A549 (cell line): Measurements from ENCODE around the gene HOMER3.

Experiments
- BCL3 ChIP-seq: fragments of >200 bp; sonication (Bioruptor Twin); formaldehyde crosslinking; IDR thresholded peaks from 3 replicates; pipeline ENCODE4 v1.6.1; 2016
- CTCF ChIP-seq: fragments of >200 bp; sonication (Bioruptor Twin); formaldehyde crosslinking; IDR thresholded peaks from 3 replicates; pipeline ENCODE4 v1.5.1; 2016
- JUNB ChIP-seq: fragments of >200 bp; sonication (Bioruptor Twin); formaldehyde crosslinking; IDR thresholded peaks from 2 replicates; pipeline ENCODE4 v1.6.1; 2016
- MAFK ChIP-seq: fragments of 450-650 bp; IDR thresholded peaks from 2 replicates; pipeline ENCODE4 v1.6.1; 2014; ENCODE audit not compliant: partially characterized antibody
- POLR2A ChIP-seq: IDR thresholded peaks from 2 replicates; pipeline ENCODE4 v1.6.1; 2012; ENCODE audit warnings: mild to moderate bottlenecking, low read length
- SMC3 ChIP-seq: fragments of >200 bp; sonication (Bioruptor Twin); formaldehyde crosslinking; IDR thresholded peaks from 3 replicates; pipeline ENCODE4 v1.6.1; 2018; ENCODE audit warnings: inconsistent platforms
- ZFP36 ChIP-seq: fragments of 450-650 bp; IDR thresholded peaks from 2 replicates; pipeline ENCODE4 v1.6.1; 2014; ENCODE audit warnings: borderline replicate concordance; ENCODE audit not compliant: partially characterized antibody
- TF ChIP-seq, protein P1 (sequence below): IDR thresholded peaks from 2 replicates; pipeline ENCODE4 v1.6.1; 2012

- TF ChIP-seq JUNB (no peak), POLR2A (no peak), MAFK (no peak), SMC3 (no peak), ZFP36 (no peak), CTCF (no peak), BCL3 (no peak)
- TF ChIP-seq, protein P1, sequence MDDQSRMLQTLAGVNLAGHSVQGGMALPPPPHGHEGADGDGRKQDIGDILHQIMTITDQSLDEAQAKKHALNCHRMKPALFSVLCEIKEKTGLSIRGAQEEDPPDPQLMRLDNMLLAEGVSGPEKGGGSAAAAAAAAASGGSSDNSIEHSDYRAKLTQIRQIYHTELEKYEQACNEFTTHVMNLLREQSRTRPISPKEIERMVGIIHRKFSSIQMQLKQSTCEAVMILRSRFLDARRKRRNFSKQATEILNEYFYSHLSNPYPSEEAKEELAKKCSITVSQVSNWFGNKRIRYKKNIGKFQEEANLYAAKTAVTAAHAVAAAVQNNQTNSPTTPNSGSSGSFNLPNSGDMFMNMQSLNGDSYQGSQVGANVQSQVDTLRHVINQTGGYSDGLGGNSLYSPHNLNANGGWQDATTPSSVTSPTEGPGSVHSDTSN, result no peak
These were observed 23.1 kb upstream of the HOMER3 start for GRCh38 chr19:18964121-18964520.
